SK-N-MC (cell line): ENCODE data around the gene LHX3.
"Not testable (repeated sequence)": the region's sequence is repeated elsewhere in the genome, so short reads cannot be mapped to it uniquely, and the experiment has no call there.

Experiments
- DNase-seq: peaks from one replicate; pipeline ENCODE4 v3.0.0-alpha.2; 2011; ENCODE audit warnings: low read depth, low spot score
- H3K27ac ChIP-seq: fragments of 200-600 bp; sonication (generic); 2 replicates; pipeline ENCODE4 v1.5.1; 2016; ENCODE audit warnings: mixed run types
- H3K36me3 ChIP-seq: fragments of 200-600 bp; sonication (generic); 2 replicates; pipeline ENCODE4 v1.6.1; 2017; ENCODE audit warnings: antibody characterized with exemption, low read length, mixed read lengths; ENCODE audit not compliant: insufficient read depth
- H3K4me3 ChIP-seq: fragments of 200-600 bp; sonication (generic); 2 replicates; pipeline ENCODE4 v1.5.1; 2016
- H3K9ac ChIP-seq: fragments of 200-600 bp; sonication (generic); 2 replicates; pipeline ENCODE4 v1.8.0; 2017; ENCODE audit warnings: mixed run types, mixed read lengths; ENCODE audit not compliant: insufficient read length
- H3K9me3 ChIP-seq: fragments of 200-600 bp; sonication (generic); 2 replicates; pipeline ENCODE4 v1.6.1; 2017; ENCODE audit warnings: low read depth, mild to moderate bottlenecking, antibody characterized with exemption, low read length, moderate library complexity, mixed read lengths
- EZH2 ChIP-seq: fragments of 200-600 bp; sonication (generic); IDR thresholded peaks from one replicate; pipeline ENCODE4 v1.6.1; 2017; ENCODE audit warnings: antibody characterized with exemption
- FOXP2 ChIP-seq: optimal IDR thresholded peaks from 2 replicates; pipeline ENCODE3; 2011; ENCODE audit warnings: mild to moderate bottlenecking, moderate library complexity; ENCODE audit not compliant: insufficient read depth; ENCODE audit errors: extremely low read length, control extremely low read depth
- POLR2AphosphoS5 ChIP-seq: IDR thresholded peaks from 2 replicates; pipeline ENCODE4 v1.6.1; 2012; ENCODE audit warnings: mild to moderate bottlenecking, low read depth, low read length, borderline replicate concordance

The LHX3 gene

GRCh38 chr9:136237486-136238341, 32.8 kb upstream of the LHX3 start:
- Histone ChIP-seq H3K36me3 (peaks cover 11% of the 10 kb centered on the region; the same call in 1 of the 2 replicates), H3K27ac (no peak overlapping the region), H3K9me3 (no peaks in the 10 kb centered on the region), H3K4me3 (no peak overlapping the region), H3K9ac (no peak overlapping the region)
- no peak for TF ChIP-seq POLR2AphosphoS5
- no peak for TF ChIP-seq EZH2
- TF ChIP-seq FOXP2, result no peak
- DNase-seq, result no peak

DNA sequence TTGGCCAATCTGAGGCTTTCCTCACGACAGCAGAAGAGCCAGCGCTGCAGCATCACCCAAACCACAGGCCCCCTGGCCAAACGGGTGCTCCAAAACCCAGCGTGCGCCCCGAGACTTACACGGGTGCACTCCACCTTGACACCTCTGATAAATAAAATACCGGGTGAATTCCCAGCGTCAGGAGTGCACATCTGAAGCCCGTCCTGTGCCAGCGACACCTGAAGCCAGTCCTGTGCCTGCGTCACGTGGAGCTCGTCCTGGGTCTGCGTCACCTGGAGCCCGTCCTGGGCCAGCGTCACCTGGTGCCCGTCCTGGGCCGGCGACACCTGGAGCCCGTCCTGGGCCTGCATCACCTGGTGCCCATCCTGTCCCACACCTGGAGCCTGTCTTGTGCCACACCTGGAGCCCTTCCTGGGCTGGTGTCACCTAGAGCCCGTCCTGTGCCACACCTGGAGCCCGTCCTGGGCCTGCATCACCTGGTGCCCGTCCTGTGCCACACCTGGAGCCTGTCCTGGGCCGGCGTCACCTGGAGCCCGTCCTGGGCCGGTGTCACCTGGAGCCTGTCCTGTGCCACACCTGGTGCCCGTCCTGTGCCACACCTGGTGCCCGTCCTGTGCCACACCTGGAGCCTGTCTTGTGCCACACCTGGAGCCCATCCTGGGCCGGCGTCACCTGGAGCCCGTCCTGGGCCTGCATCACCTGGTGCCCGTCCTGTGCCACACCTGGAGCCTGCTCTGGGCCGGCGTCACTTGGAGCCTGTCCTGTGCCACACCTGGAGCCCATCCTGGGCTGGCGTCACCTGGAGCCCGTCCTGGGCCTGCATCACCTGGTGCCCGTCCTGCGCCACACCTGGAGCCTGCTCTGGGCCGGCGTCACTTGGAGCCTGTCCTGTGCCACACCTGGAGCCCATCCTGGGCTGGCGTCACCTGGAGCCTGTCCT, 31.8 kb upstream of the LHX3 start:
- peaks cover 11% of the 10 kb centered on the region; the same call in 1 of the 2 replicates for H3K36me3 ChIP-seq
- not testable (repeated sequence) for H3K9ac ChIP-seq

GRCh38 chr9:136235709-136236455, 31.0 kb upstream of the LHX3 start:
- Histone ChIP-seq H3K9me3 (no peaks in the 10 kb centered on the region), H3K9ac (no peak overlapping the region), H3K36me3 (peaks cover 11% of the 10 kb centered on the region; the same call in 1 of the 2 replicates), H3K27ac (no peak overlapping the region), H3K4me3 (no peak overlapping the region)
- no peak for DNase-seq
- TF ChIP-seq EZH2 (no peak), FOXP2 (no peak), POLR2AphosphoS5 (no peak)

More for the DNA sequence above, 31.8 kb upstream of the LHX3 start:
- H3K4me3 ChIP-seq, H3K27ac ChIP-seq, DNase-seq, H3K9me3 ChIP-seq: not testable (repeated sequence)

DNA sequence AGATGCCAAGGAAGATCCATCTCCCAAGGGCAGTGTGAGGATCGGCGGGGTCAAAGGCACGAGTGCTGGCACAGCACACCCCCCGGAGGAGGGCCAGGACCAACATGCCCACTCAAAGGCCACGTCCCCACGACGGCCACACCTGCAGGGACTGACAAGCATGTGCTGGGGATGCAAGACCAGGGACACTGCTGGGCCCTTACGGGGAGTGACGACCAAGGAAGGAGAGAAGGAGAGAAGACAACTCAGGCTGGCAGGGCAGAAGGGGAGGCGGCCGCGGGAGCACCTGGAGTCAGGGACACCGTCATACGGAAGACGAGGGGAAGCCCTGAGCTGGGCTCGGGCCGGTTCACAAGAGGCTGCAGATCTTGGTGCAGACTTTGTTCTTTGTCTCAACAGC, 30.2 kb upstream of the LHX3 start:
- H3K4me3 ChIP-seq, result no peak overlapping the region
- no peak overlapping the region for H3K27ac ChIP-seq
- no peak for TF ChIP-seq POLR2AphosphoS5
- no peak for TF ChIP-seq EZH2
- no peak for TF ChIP-seq FOXP2
- DNase-seq, result no peak
- H3K9me3 ChIP-seq, result no peaks in the 10 kb centered on the region
- H3K36me3 ChIP-seq, result peaks cover 11% of the 10 kb centered on the region; the same call in 1 of the 2 replicates
- no peak overlapping the region for H3K9ac ChIP-seq

- TF ChIP-seq POLR2AphosphoS5 (no peak), FOXP2 (no peak), EZH2 (no peak)
Observed at GRCh38 chr9:136234597-136234996, 29.7 kb upstream of the LHX3 start.

DNA sequence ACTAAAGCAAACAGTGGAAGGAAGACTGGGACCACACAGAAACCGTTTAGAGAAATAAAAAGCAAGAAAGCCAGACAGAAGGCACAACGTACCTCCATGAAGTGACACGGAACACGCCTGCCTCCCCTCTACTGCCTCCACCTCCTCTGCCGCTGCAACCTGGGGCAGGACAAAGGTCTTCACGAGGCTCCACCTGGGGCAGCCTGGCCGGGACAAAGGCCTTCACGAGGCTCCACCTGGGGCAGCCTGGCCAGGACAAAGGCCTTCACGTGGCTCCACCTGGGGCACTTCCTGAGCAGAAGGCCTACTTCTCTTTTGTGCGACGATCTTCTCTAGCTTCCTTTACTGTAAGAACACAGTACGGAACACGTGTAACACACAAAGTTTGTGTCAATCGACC, 28.9 kb upstream of the LHX3 start:
- no peak overlapping the region for H3K4me3 ChIP-seq
- H3K9me3 ChIP-seq, result no peaks in the 10 kb centered on the region
- TF ChIP-seq POLR2AphosphoS5 (no peak), FOXP2 (no peak), EZH2 (no peak)
- peaks cover 11% of the 10 kb centered on the region; the same call in 1 of the 2 replicates for H3K36me3 ChIP-seq
- H3K9ac ChIP-seq, result no peak overlapping the region
- DNase-seq, result no peak
- H3K27ac ChIP-seq, result no peak overlapping the region

More at GRCh38 chr9:136234597-136234996, 29.7 kb upstream of the LHX3 start:
- Histone ChIP-seq H3K9me3 (no peaks in the 10 kb centered on the region), H3K27ac (no peak overlapping the region), H3K9ac (no peak overlapping the region), H3K36me3 (peaks cover 11% of the 10 kb centered on the region; the same call in 1 of the 2 replicates), H3K4me3 (no peak overlapping the region)
- no peak for DNase-seq

- no peaks in the 10 kb centered on the region for H3K9me3 ChIP-seq
- H3K36me3 ChIP-seq, result peaks cover 11% of the 10 kb centered on the region; the same call in 1 of the 2 replicates
- H3K4me3 ChIP-seq, result no peak overlapping the region
- no peak overlapping the region for H3K9ac ChIP-seq
- DNase-seq, result no peak
- H3K27ac ChIP-seq, result no peak overlapping the region
- TF ChIP-seq EZH2 (no peak), POLR2AphosphoS5 (no peak), FOXP2 (no peak)
Observed at GRCh38 chr9:136233411-136233810, 28.5 kb upstream of the LHX3 start.
